OCI-LY1 (cell line): ENCODE measurements around the gene CMIP.

Experiments used
- EZH2 ChIP-seq: fragments of 200-600 bp; sonication (generic), shearing (Covaris generic); IDR thresholded peaks from 2 replicates; pipeline ENCODE4 v1.8.0; 2017; ENCODE audit warnings: borderline replicate concordance, mixed run types, mild to moderate bottlenecking, antibody characterized with exemption, low read length, moderate library complexity, mixed read lengths
- TF ChIP-seq, protein P1 (sequence below): fragments of 200-600 bp; sonication (generic), shearing (Covaris generic); IDR thresholded peaks from 2 replicates; pipeline ENCODE4 v1.5.1; 2017; ENCODE audit warnings: mild to moderate bottlenecking, antibody characterized with exemption, low read length, moderate library complexity, mixed read lengths

DNA sequence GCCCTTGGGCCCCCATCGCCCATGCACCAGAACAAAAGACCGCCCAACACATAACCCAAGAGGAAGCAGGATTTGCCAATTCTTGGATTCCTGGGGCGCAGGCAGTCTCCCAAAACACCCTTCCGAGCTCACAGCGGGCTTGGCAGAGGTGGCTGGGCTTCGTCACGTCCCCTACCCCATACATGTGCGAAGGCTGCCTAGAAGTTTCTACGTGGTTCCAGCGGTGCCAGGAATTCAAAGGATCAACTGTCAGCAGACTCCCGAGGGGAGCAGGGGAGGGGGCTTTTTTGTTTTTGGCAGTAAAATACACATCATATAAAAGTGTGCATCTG is 253.7 kb downstream of the CMIP start:
- TF ChIP-seq, protein P1, sequence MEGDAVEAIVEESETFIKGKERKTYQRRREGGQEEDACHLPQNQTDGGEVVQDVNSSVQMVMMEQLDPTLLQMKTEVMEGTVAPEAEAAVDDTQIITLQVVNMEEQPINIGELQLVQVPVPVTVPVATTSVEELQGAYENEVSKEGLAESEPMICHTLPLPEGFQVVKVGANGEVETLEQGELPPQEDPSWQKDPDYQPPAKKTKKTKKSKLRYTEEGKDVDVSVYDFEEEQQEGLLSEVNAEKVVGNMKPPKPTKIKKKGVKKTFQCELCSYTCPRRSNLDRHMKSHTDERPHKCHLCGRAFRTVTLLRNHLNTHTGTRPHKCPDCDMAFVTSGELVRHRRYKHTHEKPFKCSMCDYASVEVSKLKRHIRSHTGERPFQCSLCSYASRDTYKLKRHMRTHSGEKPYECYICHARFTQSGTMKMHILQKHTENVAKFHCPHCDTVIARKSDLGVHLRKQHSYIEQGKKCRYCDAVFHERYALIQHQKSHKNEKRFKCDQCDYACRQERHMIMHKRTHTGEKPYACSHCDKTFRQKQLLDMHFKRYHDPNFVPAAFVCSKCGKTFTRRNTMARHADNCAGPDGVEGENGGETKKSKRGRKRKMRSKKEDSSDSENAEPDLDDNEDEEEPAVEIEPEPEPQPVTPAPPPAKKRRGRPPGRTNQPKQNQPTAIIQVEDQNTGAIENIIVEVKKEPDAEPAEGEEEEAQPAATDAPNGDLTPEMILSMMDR, result no peak
- no peak for TF ChIP-seq EZH2
